Measurements from ENCODE around the gene TMEM59. TPM values are rescaled to one million over a fixed set of nuclear protein-coding genes. Genes with fewer than 3 reads are reported as not detected.

The TMEM59 gene
- total RNA-seq, 6 experiments from 2014 or later: 133 to 379 (median 280) TPM

GRCh38 chr1:54080598-54081049 lies 27.6 kb upstream of the TMEM59 start:
- no peaks in the 10 kb centered on the region for H3K9me3 ChIP-seq
- H3K4me1 ChIP-seq: peaks cover 0 to 48% (median 17%) of the 10 kb centered on the region in 4 donors
- H3K27ac ChIP-seq: peak overlapping the region; percentile 9 to 55 (median 19)
- ATAC-seq (peak; percentile 51 to 68 (median 62)), DNase-seq (no peak)
- H3K4me3 ChIP-seq: no peak overlapping the region
- peaks cover 0 to 2% (median 0%) of the 10 kb centered on the region in 4 donors for H3K36me3 ChIP-seq
- TF ChIP-seq CTCF (IDR thresholded peaks at IDR 0.05) (no peak), POLR2A (IDR thresholded peaks at IDR 0.05) (no peak)
- intact Hi-C loops (cut with DNase I): no loop called here
- 30% methylated on average over 2 of the region's 2 CpGs for WGBS (ENCODE audit: insufficient coverage, low coverage, low lambda C conversion rate, missing lambda C conversion rate)
- no peaks in the 10 kb centered on the region for H3K27me3 ChIP-seq

GRCh38 chr1:54077359-54077758 lies 24.4 kb upstream of the TMEM59 start:
- DNase-seq (no peak), ATAC-seq (peak; percentile 49 to 63 (median 58))
- H3K4me3 ChIP-seq: no peak overlapping the region
- H3K9me3 ChIP-seq: no peaks in the 10 kb centered on the region
- H3K27me3 ChIP-seq: no peaks in the 10 kb centered on the region
- TF ChIP-seq POLR2A (IDR thresholded peaks at IDR 0.05) (no peak), CTCF (IDR thresholded peaks at IDR 0.05) (no peak)
- intact Hi-C loops (cut with DNase I): no loop called here
- H3K4me1 ChIP-seq: peaks cover 0 to 48% (median 17%) of the 10 kb centered on the region in 4 donors
- no peaks in the 10 kb centered on the region for H3K36me3 ChIP-seq
- peak overlapping the region in 2 of 3 donors; percentile 23 to 32 for H3K27ac ChIP-seq

GRCh38 chr1:54070171-54070837 lies 17.3 kb upstream of the TMEM59 start:
- ATAC-seq (peak; percentile 88 to 98 (median 95)), DNase-seq (no peak)
- no peaks in the 10 kb centered on the region for H3K36me3 ChIP-seq
- no peaks in the 10 kb centered on the region for H3K9me3 ChIP-seq
- no peak overlapping the region for H3K4me3 ChIP-seq
- intact Hi-C loops (cut with DNase I): no loop called here
- H3K4me1 ChIP-seq: peaks cover 0 to 12% (median 4%) of the 10 kb centered on the region in 4 donors
- 7% methylated on average over 2 of the region's 2 CpGs for WGBS (ENCODE audit: insufficient coverage, low coverage, low lambda C conversion rate, missing lambda C conversion rate)
- H3K27me3 ChIP-seq: no peaks in the 10 kb centered on the region
- H3K27ac ChIP-seq: peak overlapping the region in 1 of 3 donors; percentile 44
- TF ChIP-seq CTCF (IDR thresholded peaks at IDR 0.05): peak; percentile 77 to 91 (median 82)
- no peak for TF ChIP-seq POLR2A (IDR thresholded peaks at IDR 0.05)

GRCh38 chr1:54069791-54070170 lies 16.8 kb upstream of the TMEM59 start:
- no peaks in the 10 kb centered on the region for H3K27me3 ChIP-seq
- TF ChIP-seq POLR2A (IDR thresholded peaks at IDR 0.05): no peak
- TF ChIP-seq CTCF (IDR thresholded peaks at IDR 0.05): no peak
- no peak overlapping the region for H3K4me3 ChIP-seq
- peaks cover 0 to 12% (median 4%) of the 10 kb centered on the region in 4 donors for H3K4me1 ChIP-seq
- H3K27ac ChIP-seq: peak overlapping the region in 1 of 3 donors; percentile 6
- WGBS (ENCODE audit: insufficient coverage, low coverage, low lambda C conversion rate, missing lambda C conversion rate): 44% methylated on average over 1 of the region's 1 CpG
- no peaks in the 10 kb centered on the region for H3K36me3 ChIP-seq
- DNase-seq (no peak), ATAC-seq (peak in 3 of 4 donors; percentile 15 to 40 (median 38))
- no peaks in the 10 kb centered on the region for H3K9me3 ChIP-seq
- intact Hi-C loops (cut with DNase I): no loop called here
